COLO668 (cell line): ENCODE data around the gene DTD1.
A peak's percentile ranks its signal among the peaks of the same experiment; 100 is the strongest.

Experiments used
- DNase-seq: peaks from one replicate; lab custom pipeline; 2025; ENCODE audit not compliant: unreplicated experiment; lab: John Stamatoyannopoulos, UW

Gene DTD1

GRCh38 chr20:18698735-18699380 lies 111.0 kb downstream of the DTD1 start:
- DNase-seq = no peak

- no peak for DNase-seq
Measured at GRCh38 chr20:18701969-18702368, 114.1 kb downstream of the DTD1 start.

GRCh38 chr20:18702736-18703135 lies 114.9 kb downstream of the DTD1 start:
- no peak for DNase-seq

GRCh38 chr20:18705490-18705889 lies 117.6 kb downstream of the DTD1 start:
- DNase-seq = no peak

GRCh38 chr20:18705910-18706309 lies 118.1 kb downstream of the DTD1 start:
- no peak for DNase-seq

- DNase-seq = no peak
Measured at GRCh38 chr20:18712131-18712530, 124.3 kb downstream of the DTD1 start.

GRCh38 chr20:18712882-18713281 lies 125.0 kb downstream of the DTD1 start:
- DNase-seq = no peak

- DNase-seq = no peak
Measured at GRCh38 chr20:18715564-18715963, 127.7 kb downstream of the DTD1 start.

- no peak for DNase-seq
Measured at GRCh38 chr20:18717062-18717461, 129.2 kb downstream of the DTD1 start.

GRCh38 chr20:18718129-18718528 lies 130.3 kb downstream of the DTD1 start:
- no peak for DNase-seq

- no peak for DNase-seq
Measured at GRCh38 chr20:18719426-18719825, 131.6 kb downstream of the DTD1 start.

- DNase-seq = no peak
Measured at GRCh38 chr20:18721551-18722115, 133.8 kb downstream of the DTD1 start.

- DNase-seq = no peak
Measured at GRCh38 chr20:18722371-18722770, 134.5 kb downstream of the DTD1 start.

GRCh38 chr20:18724077-18724476 lies 136.2 kb downstream of the DTD1 start:
- DNase-seq = no peak

- no peak for DNase-seq
Measured at GRCh38 chr20:18724788-18725464, 137.1 kb downstream of the DTD1 start.

- peak; percentile 86 for DNase-seq
Measured at GRCh38 chr20:18727032-18727508, 139.2 kb downstream of the DTD1 start.

- DNase-seq = no peak
Measured at GRCh38 chr20:18728165-18728869, 140.5 kb downstream of the DTD1 start.

- no peak for DNase-seq
Measured at GRCh38 chr20:18728870-18729224, 141.0 kb downstream of the DTD1 start.

GRCh38 chr20:18729231-18729825 lies 141.5 kb downstream of the DTD1 start:
- no peak for DNase-seq

GRCh38 chr20:18731940-18732339 lies 144.1 kb downstream of the DTD1 start:
- DNase-seq = no peak

- no peak for DNase-seq
Measured at GRCh38 chr20:18734525-18735189, 146.8 kb downstream of the DTD1 start.
